ENCODE results near the gene DDX52. TPM values are rescaled to one million over a fixed set of nuclear protein-coding genes. Genes with fewer than 3 reads are reported as not detected.
"Not testable (repeated sequence)": the region's sequence is repeated elsewhere in the genome, so short reads cannot be mapped to it uniquely, and the experiment has no call there.

Gene DDX52
- total and polyA plus RNA-seq, 12 donors: 7.8 to 18.0 (median 14.4) TPM

DNA sequence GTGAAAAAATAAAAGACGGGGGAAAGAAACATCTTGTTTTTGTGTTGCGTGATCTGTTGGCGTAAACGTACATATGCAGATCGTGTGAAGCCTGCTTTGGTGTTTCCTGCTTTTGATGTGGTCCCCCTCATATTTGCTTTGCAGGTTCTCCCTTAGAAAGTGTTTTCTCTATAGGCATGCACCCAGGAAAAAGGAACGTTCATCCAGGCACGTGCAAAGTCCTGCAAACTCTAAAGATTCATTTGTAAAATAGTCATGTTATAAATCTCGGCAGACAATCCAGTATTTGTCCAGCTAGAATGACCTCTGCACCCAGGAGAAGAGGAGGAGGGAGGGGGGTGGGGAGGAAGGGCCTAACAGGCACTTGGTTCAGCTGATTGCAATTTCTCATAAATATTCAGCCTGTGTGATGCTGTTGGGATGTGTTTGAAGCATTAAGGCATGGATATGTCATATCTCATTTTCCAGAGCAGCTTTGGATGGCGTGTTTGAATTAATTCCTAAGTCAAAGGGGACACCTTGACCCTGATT is 40.3 kb upstream of the DDX52 start:
- DNase-seq (no peak), ATAC-seq (no peak)
- Histone ChIP-seq H3K36me3 (no peaks in the 10 kb centered on the region), H3K4me1 (no peaks in the 10 kb centered on the region), H3K4me3 (no peak overlapping the region), H3K27ac (no peak overlapping the region), H3K27me3 (peaks cover 0 to 9% (median 3%) of the 10 kb centered on the region in 7 donors), H3K9me3 (peaks cover 0 to 4% (median 0%) of the 10 kb centered on the region in 11 donors)
- WGBS, 2 donors: 62 to 76% methylated on average over 9 of the region's 9 CpGs
- TF ChIP-seq, protein P1, sequence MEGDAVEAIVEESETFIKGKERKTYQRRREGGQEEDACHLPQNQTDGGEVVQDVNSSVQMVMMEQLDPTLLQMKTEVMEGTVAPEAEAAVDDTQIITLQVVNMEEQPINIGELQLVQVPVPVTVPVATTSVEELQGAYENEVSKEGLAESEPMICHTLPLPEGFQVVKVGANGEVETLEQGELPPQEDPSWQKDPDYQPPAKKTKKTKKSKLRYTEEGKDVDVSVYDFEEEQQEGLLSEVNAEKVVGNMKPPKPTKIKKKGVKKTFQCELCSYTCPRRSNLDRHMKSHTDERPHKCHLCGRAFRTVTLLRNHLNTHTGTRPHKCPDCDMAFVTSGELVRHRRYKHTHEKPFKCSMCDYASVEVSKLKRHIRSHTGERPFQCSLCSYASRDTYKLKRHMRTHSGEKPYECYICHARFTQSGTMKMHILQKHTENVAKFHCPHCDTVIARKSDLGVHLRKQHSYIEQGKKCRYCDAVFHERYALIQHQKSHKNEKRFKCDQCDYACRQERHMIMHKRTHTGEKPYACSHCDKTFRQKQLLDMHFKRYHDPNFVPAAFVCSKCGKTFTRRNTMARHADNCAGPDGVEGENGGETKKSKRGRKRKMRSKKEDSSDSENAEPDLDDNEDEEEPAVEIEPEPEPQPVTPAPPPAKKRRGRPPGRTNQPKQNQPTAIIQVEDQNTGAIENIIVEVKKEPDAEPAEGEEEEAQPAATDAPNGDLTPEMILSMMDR (IDR thresholded peaks at IDR 0.05): no peak
- intact Hi-C loops (cut with DNase I): no loop called here

DNA sequence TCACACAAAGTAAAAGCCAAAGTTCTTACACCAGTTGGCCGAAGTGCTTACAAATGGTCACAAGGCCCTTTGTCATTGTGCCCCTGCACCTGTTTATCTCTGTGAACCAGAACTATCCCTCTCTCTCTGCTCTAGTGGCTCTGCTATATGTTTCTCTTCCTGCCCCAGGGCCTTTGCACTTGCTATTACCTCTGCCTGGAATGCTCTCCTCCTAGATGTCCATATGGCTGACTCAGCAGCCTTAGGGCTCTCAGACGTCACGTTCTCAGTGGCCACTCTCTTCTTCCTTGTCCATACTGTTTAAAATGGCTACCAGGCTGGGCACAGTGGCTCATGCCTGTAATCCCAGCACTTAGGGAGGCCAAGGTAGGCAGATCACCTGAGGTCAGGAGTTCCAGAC is 38.8 kb upstream of the DDX52 start:
- Histone ChIP-seq H3K36me3 (no peaks in the 10 kb centered on the region), H3K4me1 (no peaks in the 10 kb centered on the region), H3K9me3 (peaks cover 0 to 6% (median 0%) of the 10 kb centered on the region in 11 donors), H3K4me3 (no peak overlapping the region), H3K27me3 (peaks cover 0 to 19% (median 8%) of the 10 kb centered on the region in 7 donors), H3K27ac (no peak overlapping the region)
- no peak for ATAC-seq
- TF ChIP-seq, protein P1 (IDR thresholded peaks at IDR 0.05): no peak
- intact Hi-C loops (cut with DNase I): no loop called here
- 84 to 87% methylated on average over 3 of the region's 3 CpGs for WGBS, 2 donors
- DNase-seq: no peak

DNA sequence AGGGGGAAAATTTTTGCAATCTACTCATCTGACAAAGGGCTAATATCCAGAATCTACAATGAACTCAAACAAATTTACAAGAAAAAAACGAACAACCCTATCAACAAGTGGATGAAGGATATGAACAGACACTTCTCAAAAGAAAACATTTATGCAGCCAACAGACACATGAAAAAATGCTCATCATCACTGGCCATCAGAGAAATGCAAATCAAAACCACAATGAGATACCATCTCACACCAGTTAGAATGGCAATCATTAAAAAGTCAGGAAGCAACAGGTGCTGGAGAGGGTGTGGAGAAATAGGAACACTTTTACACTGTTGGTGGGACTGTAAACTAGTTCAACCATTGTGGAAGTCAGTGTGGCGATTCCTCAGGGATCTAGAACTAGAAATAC is 36.7 kb upstream of the DDX52 start:
- intact Hi-C loops (cut with DNase I): loop anchor here in 2 of 10 donors (10.0 kb wide), 1 partner anchor 105 kb away; no protein-coding TSS in a partner anchor
- H3K27ac ChIP-seq: not testable (repeated sequence)

DNA sequence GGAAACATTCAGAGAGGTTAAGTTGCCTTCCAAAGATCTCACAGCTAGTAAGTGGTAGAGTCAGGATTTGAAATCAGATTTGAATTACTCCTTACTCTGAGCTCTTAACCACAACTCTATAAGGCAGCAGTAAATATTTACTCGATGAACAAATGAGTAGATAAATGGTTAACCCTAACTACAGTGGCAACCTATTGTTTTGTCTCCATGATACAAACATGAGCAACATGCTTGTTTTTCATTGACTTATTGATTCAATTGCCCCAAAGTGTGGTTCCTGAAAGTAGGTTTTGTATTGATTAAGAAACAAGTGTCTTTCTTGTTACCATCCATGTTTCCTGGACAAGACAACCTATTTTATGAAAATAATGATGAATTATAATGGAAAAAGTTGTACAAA is 34.8 kb upstream of the DDX52 start:
- Histone ChIP-seq H3K9me3 (peaks cover 0 to 6% (median 0%) of the 10 kb centered on the region in 11 donors), H3K4me1 (no peaks in the 10 kb centered on the region), H3K36me3 (no peaks in the 10 kb centered on the region), H3K27ac (no peak overlapping the region), H3K4me3 (no peak overlapping the region), H3K27me3 (peaks cover 0 to 25% (median 8%) of the 10 kb centered on the region in 7 donors)
- intact Hi-C loops (cut with DNase I): loop anchor here in 2 of 10 donors (10.0 kb wide), 1 partner anchor 107 kb away; no protein-coding TSS in a partner anchor
- WGBS, 2 donors: 89 to 98% methylated on average over 1 of the region's 1 CpG
- no peak for DNase-seq
- TF ChIP-seq, protein P1 (IDR thresholded peaks at IDR 0.05): no peak
- no peak for ATAC-seq

More for the DNA sequence above, 36.7 kb upstream of the DDX52 start:
- not testable (repeated sequence) for H3K36me3 ChIP-seq, ATAC-seq, H3K9me3 ChIP-seq, H3K4me1 ChIP-seq, H3K4me3 ChIP-seq, DNase-seq
- 84 to 86% methylated on average over 1 of the region's 2 CpGs for WGBS, 2 donors
- peaks cover 0 to 25% (median 8%) of the 10 kb centered on the region in 7 donors for H3K27me3 ChIP-seq

DNA sequence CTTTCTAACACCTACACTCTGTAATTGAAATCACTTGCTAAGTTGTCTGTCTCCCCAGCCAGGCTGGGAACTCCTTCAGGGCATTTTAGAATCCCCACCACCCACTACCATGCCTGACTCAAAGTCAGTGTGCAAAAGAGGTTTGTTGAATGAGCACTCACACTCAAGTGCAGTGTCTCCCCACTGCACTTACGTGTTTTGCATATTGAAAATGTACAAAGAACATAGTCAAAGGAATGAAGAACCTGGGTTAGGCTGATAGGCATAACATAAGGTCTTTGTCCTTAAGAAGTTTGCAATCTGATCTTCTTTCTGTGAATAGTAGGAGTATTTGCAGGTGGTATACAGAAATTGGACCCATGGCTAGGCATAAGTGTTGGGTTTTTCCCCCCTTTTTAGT is 33.8 kb upstream of the DDX52 start:
- WGBS, 2 donors: 81 to 92% methylated on average over 1 of the region's 1 CpG
- Histone ChIP-seq H3K4me3 (no peak overlapping the region), H3K36me3 (no peaks in the 10 kb centered on the region), H3K4me1 (no peaks in the 10 kb centered on the region), H3K27ac (no peak overlapping the region), H3K9me3 (peaks cover 0 to 6% (median 0%) of the 10 kb centered on the region in 11 donors), H3K27me3 (peaks cover 0 to 25% (median 8%) of the 10 kb centered on the region in 7 donors)
- no peak for ATAC-seq
- TF ChIP-seq, protein P1 (IDR thresholded peaks at IDR 0.05): no peak
- intact Hi-C loops (cut with DNase I): loop anchor here in 2 of 10 donors (10.0 kb wide), 1 partner anchor 108 kb away; no protein-coding TSS in a partner anchor
- no peak for DNase-seq

Measured in heart right ventricle (tissue), 16 donors.